ENCODE data around the gene ACTN4.

The ACTN4 gene

GRCh38 chr19:38661996-38662395, 14.5 kb downstream of the ACTN4 start:
- H3K36me3 ChIP-seq (ENCODE audit: control insufficient read depth, insufficient read depth, low read length) = peaks cover 6% of the 10 kb centered on the region
- TF ChIP-seq, protein P1, sequence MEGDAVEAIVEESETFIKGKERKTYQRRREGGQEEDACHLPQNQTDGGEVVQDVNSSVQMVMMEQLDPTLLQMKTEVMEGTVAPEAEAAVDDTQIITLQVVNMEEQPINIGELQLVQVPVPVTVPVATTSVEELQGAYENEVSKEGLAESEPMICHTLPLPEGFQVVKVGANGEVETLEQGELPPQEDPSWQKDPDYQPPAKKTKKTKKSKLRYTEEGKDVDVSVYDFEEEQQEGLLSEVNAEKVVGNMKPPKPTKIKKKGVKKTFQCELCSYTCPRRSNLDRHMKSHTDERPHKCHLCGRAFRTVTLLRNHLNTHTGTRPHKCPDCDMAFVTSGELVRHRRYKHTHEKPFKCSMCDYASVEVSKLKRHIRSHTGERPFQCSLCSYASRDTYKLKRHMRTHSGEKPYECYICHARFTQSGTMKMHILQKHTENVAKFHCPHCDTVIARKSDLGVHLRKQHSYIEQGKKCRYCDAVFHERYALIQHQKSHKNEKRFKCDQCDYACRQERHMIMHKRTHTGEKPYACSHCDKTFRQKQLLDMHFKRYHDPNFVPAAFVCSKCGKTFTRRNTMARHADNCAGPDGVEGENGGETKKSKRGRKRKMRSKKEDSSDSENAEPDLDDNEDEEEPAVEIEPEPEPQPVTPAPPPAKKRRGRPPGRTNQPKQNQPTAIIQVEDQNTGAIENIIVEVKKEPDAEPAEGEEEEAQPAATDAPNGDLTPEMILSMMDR (IDR thresholded peaks at IDR 0.05; ENCODE audit: insufficient read depth, low read length, poor library complexity, severe bottlenecking) = no peak
- no peak overlapping the region for H3K4me3 ChIP-seq (replicated peaks; ENCODE audit: low read depth, low read length)
- no peaks in the 10 kb centered on the region for H3K27me3 ChIP-seq (replicated peaks; ENCODE audit: control insufficient read depth, insufficient read depth, low read length)
- DNase-seq (ENCODE audit: extremely low read depth, insufficient read length) = no peak

GRCh38 chr19:38662537-38663155, 15.2 kb downstream of the ACTN4 start:
- no peaks in the 10 kb centered on the region for H3K27me3 ChIP-seq (replicated peaks; ENCODE audit: control insufficient read depth, insufficient read depth, low read length)
- no peak for DNase-seq (ENCODE audit: extremely low read depth, insufficient read length)
- TF ChIP-seq, protein P1 (IDR thresholded peaks at IDR 0.05; ENCODE audit: insufficient read depth, low read length, poor library complexity, severe bottlenecking) = no peak
- H3K36me3 ChIP-seq (ENCODE audit: control insufficient read depth, insufficient read depth, low read length) = peaks cover 6% of the 10 kb centered on the region
- no peak overlapping the region for H3K4me3 ChIP-seq (replicated peaks; ENCODE audit: low read depth, low read length)

DNA sequence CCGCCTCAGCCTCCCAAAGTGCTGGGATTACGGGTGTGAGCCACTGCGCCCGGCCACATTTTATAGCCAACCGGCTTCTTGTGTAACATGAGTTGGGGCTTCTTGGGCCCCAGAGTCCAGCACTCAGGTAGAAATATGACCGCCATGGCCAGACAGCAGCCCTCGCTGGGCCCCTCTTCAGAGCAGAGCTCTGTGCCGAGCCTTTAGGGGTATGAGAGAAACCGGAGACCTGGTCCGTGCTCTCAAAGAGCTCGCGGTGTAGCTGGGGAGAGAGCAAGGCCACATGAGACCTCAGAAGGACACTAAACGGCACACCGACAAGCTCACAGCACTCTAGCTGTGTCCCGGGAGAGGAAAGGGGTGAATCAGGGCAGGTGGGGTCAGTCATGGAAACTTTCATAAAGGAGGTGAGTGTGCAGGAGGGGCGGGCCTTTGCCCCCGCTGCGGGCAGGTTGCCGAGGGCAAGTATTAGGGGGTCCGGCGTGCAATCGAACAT, 15.8 kb downstream of the ACTN4 start:
- Histone ChIP-seq H3K27me3 (replicated peaks; ENCODE audit: control insufficient read depth, insufficient read depth, low read length) (no peaks in the 10 kb centered on the region), H3K4me3 (replicated peaks; ENCODE audit: low read depth, low read length) (no peak overlapping the region), H3K36me3 (ENCODE audit: control insufficient read depth, insufficient read depth, low read length) (peaks cover 6% of the 10 kb centered on the region)
- TF ChIP-seq, protein P1 (IDR thresholded peaks at IDR 0.05; ENCODE audit: insufficient read depth, low read length, poor library complexity, severe bottlenecking) = no peak
- DNase-seq (ENCODE audit: extremely low read depth, insufficient read length) = no peak

GRCh38 chr19:38663957-38664502, 16.6 kb downstream of the ACTN4 start:
- H3K4me3 ChIP-seq (replicated peaks; ENCODE audit: low read depth, low read length) = no peak overlapping the region
- H3K36me3 ChIP-seq (ENCODE audit: control insufficient read depth, insufficient read depth, low read length) = peaks cover 6% of the 10 kb centered on the region
- no peak for DNase-seq (ENCODE audit: extremely low read depth, insufficient read length)
- H3K27me3 ChIP-seq (replicated peaks; ENCODE audit: control insufficient read depth, insufficient read depth, low read length) = no peaks in the 10 kb centered on the region
- TF ChIP-seq, protein P1 (IDR thresholded peaks at IDR 0.05; ENCODE audit: insufficient read depth, low read length, poor library complexity, severe bottlenecking) = no peak

DNA sequence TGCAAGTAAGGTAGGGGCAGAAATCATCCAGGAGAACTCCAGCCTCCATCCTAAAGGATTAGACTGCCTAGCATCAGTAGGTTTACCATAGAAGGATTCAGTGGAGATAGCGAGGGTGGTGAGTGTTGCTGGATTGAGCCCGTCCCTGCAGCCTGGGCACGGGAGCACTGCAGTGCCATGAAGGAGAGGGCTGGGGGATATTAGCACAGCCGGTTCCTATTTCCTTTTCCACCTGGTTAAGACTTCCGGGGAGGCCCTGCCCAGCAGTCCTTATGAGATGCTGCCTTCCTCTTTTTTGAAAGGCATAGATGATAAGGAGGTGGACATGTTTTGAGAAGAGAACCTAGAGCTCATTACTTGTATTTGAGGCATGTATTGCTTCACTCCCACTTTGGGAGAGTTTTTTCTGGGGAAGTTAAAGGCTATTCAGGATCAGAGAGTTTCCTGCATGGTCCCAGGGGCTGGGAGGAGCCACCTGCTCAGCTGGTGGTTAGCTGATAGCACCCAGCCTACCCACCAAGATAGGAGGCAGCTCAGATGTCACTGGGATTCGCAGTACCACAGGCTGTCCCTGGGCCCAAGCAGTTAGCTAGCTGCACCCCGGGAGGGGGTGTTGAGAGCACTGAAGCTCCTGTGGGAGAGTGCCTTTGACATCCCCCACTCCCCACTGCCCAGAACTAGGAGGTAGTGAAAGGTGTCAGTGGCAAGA, 17.2 kb downstream of the ACTN4 start:
- no peak for DNase-seq (ENCODE audit: extremely low read depth, insufficient read length)
- Histone ChIP-seq H3K27me3 (replicated peaks; ENCODE audit: control insufficient read depth, insufficient read depth, low read length) (no peaks in the 10 kb centered on the region), H3K4me3 (replicated peaks; ENCODE audit: low read depth, low read length) (no peak overlapping the region), H3K36me3 (ENCODE audit: control insufficient read depth, insufficient read depth, low read length) (peaks cover 6% of the 10 kb centered on the region)
- TF ChIP-seq, protein P1 (IDR thresholded peaks at IDR 0.05; ENCODE audit: insufficient read depth, low read length, poor library complexity, severe bottlenecking) = no peak

Data from GM06990 (cell line).